Stimulated activated CD4-positive, alpha-beta T cell treated with anti-CD3 and anti-CD28 coated beads, Interleukin-4, amount 100 ng/mL, for 4 hours (primary cell): Measurements from ENCODE around the gene NTSR1.

Experiments
- DNase-seq, 2 experiments: peaks; one replicate each; pipeline ENCODE4 v3.0.0-alpha.2; 2020

NTSR1 gene

DNA sequence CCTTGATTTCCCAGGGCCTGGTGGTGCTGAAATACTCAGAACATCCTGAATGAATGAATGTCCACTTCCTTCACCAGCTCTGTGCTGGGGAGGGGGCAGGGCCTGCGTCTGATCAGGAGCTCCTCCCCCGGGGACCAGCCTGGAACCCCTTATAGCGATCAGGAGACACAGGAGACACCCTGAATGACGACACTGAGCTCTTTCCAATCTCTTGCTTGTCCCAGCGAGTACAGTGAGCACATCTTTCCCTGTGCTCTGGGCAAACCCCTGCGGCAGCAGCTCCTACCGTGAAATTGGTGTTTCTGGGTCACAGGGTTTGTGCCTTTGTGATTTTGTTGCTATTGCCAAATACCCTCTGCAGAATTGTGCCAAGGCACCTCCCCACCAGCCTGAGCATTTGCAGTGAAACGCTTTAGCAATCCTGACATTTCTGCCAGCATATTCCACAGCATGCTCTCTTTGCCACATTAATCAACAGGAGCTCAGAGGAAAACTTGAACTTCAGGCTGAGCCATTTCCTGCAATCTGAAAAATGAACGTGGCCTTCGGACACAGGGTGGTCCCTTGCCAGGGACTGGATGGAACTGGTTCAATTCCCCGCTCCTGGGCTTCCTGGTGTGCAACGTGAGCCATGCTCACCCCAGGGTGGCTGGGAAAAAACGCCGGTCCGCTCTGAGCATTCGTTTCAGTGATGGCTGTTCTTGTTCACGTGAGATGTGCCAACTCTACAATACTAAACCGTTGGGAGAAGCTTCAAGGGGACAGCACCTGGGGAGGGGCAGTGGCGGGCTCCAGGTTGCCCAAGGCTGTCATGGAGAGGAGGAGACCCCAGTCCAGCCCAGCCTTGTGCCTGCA, 64.6 kb downstream of the NTSR1 start:
- DNase-seq = no peak

DNA sequence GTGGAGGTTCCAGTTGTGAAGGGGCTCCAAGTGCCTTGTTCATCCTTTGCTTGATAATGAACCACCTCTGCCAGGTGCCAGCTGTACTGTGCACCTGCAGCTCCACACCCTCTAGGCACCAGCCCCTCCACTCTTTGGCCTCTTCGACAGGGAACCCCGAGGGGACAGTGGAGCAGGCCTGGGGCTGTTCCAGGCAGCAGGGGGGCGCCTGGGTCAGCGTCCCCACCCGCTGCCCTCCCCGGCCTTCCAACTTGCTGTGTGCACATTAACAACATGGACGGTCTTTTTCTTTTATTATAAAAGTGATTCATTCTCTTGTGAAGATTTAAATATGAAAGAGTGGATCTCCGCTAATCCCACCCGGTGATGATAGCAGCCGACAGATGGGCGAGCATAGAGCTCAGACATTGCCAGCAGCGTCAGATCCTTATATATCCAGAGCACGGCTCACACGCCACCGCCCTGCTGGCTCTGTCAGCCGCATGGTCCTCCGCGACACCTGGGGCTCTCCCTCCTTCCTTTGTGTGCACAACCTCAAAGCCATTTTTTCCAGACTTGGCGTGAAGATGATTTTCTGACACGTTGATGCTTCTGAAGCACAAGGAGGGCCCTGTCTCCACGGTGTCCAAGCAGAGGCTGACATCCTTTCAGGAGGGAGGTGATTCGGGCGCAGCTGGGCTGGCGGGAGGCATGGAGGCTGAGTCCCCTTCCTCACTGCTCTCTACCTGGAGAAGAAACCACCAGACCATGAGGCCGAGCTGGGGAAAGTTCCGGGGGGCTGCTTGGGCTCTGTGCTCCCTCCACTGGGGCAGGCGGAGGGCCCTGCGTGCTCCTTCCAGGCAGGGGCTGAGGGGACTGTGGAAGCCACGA, 65.4 kb downstream of the NTSR1 start:
- DNase-seq = no peak

DNA sequence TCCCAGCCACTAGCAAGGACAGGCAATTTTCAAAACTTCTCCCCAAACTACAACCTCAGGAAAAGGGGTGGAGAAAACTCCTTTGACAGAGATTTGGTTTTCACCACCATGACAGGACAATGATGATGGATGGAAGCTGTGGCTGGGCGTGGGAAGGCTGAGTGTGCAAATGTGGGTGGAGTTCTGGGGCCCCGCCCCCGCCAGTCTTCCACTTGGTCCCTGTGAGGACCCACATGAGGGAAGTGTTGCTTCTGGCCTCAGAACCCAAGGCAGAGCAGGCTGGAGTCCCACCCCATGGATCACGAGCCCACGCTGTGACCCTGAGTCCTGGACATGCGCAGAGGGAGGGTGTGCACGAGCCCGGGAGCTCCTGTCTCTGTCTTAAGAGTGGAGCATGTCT, 66.1 kb downstream of the NTSR1 start:
- peak in 1 of 2 experiments; percentile 40 for DNase-seq

DNA sequence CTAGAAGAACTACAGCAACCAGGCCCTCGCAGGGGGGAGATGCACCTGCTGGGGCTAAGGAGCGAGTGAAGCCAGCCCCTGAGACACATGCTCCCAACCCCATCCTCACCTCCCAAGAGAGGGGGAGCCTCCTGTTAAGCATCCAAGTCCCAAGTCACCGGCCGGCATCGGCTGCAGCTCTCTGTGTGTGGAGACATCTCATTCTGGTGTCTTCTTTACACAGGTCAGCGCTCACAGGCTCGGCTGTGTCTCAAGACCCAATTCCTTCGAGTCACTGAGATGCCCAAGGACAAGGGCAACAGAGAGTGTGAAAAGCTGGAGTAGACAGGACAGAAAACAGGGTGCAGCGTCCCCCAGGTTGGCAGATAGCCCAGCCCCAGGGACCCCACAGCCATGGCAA, 66.6 kb downstream of the NTSR1 start:
- DNase-seq = no peak

DNA sequence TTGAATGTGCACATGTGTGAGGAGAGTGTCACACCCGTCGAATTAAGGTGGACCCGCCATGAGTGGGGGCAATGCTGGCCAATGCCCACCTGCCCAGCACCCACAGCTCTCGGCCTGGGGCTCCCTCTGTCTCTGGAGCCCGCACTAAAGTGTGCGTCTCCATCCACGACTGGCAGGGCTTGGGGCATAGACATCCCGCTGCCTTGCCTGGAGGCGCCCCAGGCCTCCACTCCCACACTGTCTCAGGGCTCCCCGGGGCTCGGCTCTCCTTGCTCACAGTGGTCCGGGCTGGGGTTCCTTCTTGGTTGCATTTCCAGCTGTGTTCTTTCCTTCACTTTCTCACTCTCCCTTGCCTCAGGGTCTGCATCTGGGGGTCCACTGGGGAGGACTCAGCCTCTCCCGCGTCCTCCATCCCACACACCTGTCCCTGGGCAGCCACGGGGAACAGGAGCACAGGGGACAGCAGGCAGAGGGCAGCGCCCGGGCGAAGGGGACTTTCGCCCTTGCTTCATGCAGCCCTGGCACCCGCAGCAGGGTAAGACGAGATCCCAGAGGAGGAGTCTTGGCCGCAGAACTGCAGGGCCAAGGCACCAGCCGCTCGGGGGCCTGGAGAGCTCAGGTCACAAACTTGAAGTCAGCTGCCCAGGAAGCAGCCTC, 67.5 kb downstream of the NTSR1 start:
- no peak for DNase-seq

DNA sequence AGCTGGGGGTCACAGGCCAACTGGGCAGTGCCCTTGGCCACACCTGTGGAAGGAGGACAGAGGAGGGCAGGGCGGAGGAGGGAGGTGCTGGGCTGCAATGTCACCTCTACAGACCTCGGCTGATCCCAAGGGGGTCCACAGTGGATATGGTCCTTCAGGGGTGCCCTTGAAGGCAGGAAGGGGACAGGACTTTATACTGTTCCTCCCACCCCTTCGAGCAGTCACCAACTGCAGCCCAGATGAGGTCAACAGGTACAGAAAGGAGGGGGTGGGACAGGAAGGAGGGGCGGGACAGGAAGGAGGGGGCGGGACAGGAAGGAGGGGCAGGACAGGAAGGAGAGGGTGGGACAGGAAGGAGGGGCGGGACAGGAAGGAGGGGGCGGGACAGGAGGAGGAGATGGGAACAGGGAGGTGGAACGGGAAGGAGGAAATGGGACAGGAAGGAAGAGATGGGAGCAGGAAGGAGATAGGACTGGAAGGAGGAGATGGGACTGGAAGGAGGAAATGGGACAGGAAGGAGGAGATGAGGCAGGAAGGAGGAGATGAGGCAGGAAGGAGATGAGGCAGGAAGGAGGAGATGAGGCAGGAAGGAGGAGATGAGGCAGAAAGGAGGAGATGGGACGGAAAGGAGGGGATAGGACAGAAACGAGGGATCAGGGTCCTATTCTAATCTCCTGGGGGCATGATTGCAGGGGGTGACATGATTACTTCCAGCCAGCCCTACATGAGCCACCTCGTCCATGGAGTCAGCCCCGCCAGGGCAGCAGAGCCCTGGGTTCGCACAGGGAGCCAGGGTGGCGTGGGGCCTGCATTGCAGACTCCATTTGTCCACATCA, 68.3 kb downstream of the NTSR1 start:
- DNase-seq = peak; percentile 56 to 66

DNA sequence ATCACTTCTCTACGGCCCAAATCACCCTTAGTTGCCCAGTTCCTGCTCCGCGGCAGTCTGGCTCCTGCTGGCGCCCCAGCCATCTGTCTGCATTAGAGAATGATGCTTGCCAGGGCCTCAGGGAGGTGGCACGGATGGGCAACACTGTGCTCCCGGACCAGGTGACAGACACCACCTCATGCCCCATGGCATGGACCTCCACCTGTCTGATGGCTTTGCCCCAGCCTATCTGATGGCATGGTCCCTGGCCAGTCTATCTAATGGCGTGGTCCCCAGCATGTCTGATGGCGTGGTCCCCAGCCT, 68.8 kb downstream of the NTSR1 start:
- DNase-seq = no peak

DNA sequence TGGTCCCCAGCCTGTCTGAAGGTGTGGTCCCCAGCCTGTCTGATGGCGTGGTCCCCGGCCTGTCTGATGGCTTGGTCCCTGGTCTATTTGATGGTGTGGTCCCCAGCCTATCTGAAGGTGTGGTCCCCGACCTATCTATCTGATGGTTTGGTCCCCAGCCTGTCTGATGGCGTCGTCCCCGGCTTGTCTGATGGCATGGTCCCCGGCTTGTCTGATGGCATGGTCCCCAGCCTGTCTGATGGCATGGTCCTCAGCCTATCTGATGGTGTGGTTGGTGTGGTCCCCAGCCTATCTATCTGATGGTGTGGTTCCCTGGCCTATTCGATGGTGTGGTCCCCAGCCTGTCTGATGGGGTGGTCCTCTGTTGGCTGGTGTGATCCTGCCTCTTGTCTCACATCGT, 69.4 kb downstream of the NTSR1 start:
- DNase-seq = no peak

DNA sequence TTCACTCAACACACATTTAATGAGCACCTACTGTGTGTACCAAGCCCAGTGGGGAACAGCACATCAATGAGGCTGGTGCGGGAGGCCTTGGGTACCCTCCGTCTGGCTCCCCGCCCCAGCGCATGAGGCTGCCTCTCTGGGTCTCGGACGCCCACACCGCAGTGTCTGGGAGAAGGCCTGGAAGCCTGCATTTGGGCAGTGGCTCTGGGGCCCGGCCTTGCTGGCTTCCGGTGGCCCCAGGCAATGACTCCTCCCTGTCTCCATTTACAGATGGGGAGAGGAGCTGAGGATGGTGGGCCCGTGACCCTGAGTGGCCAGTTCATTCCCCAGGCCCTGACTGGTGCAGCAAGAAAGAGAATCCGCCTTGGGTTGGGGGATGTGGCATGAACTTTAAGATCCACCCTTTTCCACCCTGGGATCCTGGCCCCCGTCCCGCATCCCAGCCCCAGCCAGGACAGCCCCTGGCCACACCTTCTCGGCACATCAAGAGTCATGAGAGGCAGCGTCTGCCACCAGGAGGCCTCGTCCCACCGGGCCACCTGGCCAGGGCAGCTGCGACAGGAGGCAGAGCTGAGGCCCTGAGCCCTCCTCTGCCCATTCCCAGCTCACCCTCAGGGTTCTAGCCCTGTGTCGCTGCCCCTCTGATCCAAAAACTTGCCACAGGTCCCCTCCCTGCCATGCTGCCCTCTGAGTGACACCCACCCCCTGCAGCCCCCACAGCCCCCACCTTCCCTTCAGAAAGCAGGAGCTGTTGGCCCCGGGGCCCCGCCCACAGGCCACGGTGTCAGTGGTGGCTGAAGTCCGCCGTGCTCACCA, 70.2 kb downstream of the NTSR1 start:
- no peak for DNase-seq

DNA sequence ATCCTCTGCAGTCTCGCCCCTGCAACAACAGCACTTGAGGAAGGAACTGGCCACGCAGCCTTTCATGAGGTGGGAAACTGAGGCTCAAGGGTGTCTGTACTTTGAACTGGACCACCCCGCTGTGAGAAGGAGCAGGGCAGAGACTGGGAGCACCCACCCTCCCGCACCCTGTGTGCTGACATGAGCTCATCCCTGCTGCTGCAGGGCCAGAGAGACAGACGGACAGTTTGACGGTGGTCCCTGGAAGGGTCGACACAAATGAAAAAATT, 70.7 kb downstream of the NTSR1 start:
- DNase-seq = no peak

DNA sequence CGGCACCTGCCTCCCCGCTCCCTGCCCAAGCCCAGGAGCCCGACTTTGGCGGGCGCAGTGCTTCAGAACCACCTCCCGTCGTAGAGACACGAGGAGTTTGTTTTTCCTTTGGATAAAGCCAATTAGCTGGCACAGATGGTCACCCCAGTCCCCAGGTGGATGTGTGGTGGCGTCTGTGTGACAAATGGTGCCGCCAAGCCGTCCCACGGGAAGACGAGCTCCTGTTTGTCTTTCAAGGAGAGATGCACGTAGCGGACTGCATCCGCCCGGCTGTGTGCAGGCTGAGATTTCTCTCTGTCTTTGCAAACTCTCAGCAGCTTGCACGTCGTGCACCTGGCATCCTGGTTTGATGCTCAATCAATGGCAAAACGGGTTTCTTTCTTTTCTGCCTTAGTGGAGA, 71.6 kb downstream of the NTSR1 start:
- DNase-seq = no peak

DNA sequence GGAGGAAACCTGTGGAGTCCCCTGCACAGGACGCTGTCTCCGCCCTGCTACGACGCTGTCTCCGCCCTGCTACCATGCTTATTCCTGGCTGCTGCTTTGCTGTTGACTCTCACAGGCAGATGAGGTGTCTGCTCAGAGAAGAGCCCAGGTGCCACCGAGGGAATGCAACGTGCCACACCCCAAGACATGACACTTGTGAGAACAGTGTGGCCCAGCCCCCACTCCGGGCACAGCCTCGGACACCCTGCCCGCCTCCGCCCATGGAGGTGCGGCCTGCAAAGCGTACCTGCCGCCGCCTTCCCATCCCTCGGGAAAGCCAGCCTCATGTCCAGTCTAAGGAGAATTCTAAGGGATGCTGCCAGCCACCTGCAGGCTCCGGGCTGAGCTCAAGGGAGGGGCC, 72.1 kb downstream of the NTSR1 start:
- no peak for DNase-seq

DNA sequence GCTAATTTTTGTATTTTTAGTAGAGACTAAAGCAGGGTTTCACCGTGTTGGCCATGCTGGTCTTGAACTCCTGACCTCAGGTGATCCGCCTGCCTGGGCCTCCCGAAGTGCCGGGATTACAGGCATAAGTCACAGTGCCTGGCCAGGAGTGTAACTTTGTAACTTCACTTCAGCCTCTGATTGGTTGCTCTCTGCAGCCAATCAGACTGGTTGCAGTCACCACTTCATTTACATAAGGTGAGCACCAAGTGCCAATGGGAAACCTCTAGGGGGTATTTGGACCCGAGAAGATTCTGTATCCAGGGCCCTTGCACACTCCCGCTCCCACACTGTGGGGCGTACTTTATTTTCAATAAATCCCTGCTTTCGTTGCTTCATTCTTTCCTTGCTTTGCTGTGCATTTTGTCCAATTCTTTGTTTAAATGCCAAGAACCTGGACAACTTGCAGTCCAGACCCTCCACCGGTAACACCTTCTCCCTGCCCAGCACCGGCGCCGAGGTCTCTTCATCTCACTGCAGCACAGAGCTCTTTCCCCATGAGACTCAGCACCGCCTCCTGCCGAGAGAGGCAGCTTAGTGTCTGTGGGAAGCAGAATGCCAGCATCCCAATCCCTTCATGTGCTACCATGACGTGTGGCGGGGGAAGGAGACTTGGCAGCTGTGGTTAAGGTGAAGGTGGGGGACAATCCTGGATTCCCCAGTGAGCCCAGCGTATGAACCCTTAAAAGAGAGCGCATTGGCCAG, 73.7 kb downstream of the NTSR1 start:
- no peak for DNase-seq

DNA sequence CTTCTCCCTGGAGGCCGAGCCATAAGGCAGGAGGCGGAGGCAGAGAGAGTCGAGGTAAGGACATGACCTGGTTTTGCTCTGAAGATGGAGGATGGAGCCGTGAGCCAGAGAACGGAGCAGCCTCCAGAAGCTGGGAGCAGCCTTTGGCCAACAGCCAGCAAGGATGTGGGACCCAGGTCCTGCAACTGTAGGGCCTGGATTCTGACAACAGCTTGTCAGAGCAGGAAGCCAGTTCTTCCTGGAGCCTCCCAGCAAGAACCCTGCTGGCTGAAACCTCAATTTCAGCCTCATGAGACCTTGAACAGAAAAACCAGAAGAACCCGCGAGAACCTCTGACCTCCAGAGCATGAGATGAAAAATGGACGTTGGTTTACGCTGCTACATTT, 74.2 kb downstream of the NTSR1 start:
- no peak for DNase-seq

DNA sequence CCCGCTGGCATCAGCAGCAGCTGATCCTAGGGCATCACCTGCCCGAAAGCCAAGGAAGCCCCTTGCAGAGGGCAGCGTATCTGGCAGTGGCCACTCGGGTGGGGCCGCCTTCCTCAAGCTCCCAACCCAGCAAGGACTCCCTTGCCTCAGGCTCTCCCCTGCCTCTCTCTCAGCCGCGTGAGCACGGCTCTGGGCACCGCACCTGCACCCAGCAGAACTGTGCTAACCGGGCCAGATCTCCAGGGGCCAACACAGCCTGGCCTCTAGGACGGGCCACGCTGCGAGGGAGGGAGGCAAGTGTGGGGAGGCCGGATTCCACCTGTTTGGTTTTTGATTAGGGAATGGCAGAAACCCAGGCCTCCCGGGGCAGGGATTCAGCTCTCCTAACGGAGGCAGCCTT, 75.9 kb downstream of the NTSR1 start:
- DNase-seq = no peak

DNA sequence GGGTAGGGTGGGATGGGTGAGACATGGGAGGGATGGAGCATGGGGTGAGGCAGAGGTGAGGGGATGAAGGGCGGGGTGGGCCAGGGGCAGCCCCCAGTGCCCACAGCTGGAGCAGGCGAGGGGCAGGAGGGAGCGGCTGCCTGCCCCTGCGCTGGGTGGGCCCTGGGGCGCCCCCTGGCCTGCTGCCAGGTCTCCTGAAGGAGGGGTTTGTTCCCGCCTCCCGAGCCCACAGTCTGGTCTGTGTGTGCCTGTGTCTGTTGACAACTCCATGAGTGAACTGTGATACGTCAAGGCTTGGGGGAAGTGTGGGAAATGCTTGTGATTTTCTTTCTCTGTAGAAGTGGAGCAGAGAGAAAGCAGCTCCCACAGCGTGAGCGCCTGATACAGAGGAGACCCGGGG, 76.8 kb downstream of the NTSR1 start:
- DNase-seq = no peak

DNA sequence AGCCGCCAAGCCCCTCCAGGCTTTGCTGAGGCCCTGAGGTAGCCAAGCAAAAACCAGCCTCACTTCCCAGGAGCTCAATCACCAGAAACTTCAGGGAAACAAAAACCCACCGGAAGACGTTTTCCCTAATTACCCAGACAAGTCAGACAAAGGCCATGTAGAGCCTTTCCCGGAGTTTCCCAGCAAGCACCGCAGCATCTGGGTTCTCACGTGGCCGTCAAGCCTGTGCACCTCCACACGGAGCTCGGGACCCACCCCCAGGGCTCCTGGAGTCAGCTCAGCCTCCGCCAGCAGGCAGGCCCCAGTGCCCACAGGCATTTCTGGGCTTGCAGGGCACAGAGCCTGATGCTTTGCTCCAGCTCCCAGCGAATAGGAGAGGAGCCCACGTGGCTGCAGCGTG, 77.5 kb downstream of the NTSR1 start:
- no peak for DNase-seq

DNA sequence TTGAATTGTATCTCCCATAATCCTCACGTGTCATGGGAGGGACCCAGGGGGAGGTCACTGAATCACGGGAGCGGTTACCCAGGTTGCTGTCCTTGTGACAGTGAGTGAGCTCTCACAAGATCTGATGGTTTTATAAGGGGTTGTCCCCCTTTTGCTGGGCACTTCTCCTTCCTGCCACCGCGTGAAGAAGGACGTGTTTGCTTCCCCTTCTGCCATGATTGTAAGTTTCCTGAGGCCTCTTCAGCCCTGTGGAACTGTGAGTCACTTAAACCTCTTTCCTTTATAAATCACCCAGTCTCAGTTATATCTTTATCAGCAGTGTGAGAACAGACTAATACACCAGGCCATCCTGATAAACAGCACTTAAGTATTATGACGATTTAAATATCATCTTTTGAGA, 78.7 kb downstream of the NTSR1 start:
- DNase-seq = no peak

DNA sequence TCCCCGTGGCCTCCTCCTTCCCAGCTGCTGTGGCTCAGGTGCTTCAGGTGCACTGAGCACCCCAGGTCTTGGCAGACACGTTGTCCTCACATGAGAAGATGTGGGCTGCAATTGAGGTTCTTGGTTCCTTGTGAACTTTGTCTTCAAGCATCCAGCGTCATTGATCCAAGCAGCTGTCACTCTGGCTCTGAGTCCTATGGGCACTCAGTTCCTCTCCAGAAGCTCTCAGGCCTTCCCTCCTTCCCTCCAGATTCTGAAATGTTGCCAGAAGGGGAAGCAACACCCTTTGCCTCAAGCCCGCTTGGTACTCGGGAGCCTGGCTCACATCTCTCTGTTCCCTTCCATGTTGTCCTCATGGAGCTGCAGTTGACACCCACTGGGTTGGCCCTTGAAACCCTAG, 79.2 kb downstream of the NTSR1 start:
- DNase-seq = no peak

DNA sequence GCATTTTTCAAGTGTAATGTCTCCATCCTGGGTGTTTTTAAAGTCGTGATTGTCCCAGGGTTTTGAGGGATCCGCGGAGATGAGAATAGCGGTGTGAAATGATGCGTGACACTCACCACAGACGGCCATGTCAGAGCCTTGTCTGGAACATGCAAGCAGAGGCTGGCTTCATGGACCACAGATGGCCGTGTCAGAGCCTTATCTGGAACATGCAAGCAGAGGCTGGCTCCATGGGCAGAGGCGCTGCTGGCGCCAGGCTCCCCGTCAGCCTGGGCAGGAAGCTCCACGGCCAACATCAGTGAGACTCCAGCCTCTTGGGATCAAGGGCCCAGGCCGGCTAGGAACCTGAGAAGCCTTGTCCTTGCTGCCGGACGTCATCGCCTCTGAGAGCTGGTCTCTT, 80.0 kb downstream of the NTSR1 start:
- DNase-seq = no peak

DNA sequence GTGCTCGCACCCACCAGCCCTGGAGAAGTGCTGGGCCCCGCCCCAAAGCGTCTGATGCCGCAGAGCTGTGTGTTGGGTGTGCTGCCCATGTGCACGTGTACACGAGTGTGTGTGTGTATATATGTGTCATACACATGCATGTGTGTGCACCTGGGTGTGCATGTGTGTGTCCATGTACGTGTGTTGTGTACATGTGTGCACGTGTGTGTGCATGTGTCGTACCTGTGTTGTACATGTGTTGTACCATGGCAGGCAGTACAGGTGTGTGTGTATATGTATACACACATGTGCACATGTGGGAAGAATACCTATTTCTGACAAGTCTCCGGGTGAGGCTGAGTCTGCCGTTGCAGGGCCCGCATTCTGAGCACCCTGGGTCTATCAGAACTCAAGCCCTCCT, 81.4 kb downstream of the NTSR1 start:
- no peak for DNase-seq
